Stomach (tissue), 9 donors: ENCODE measurements around the gene TPSB2. TPM values are rescaled to one million over a fixed set of nuclear protein-coding genes. Genes with fewer than 3 reads are reported as not detected.
"Not testable (repeated sequence)": the region's sequence is repeated elsewhere in the genome, so short reads cannot be mapped to it uniquely, and the experiment has no call there.

Experiments used
- DNase-seq, 2 donors: peaks; one replicate each; pipeline versions ENCODE4 v3.0.0 to v3.0.0-alpha.2; 2013 to 2019
- H3K27ac ChIP-seq, 5 donors: fragments of 200-600 bp in 4 of 5; sonication (generic) in 4 of 5; one replicate each; pipeline ENCODE4 v1.5.1; 2013 to 2019; ENCODE audit warnings: mild to moderate bottlenecking in 1 of 5, moderate library complexity in 1 of 5
- H3K27me3 ChIP-seq, 3 donors: fragments of 200-600 bp; sonication (generic); one replicate each; pipeline ENCODE4 v1.5.1; 2017 to 2019; ENCODE audit warnings: mixed run types in 1 of 3
- H3K36me3 ChIP-seq, 4 donors: fragments of 200-600 bp; sonication (generic); 1 replicate in 3 of 4; 2 replicates in 1 of 4; pipeline ENCODE4 v1.5.1; 2016 to 2019
- H3K4me1 ChIP-seq, 4 donors: fragments of 200-600 bp; sonication (generic); one replicate each; pipeline ENCODE4 v1.5.1; 2016 to 2019
- H3K4me3 ChIP-seq, 4 donors: fragments of 200-600 bp; sonication (generic) in 3 of 4; one replicate each; pipeline ENCODE4 v1.5.1; 2016 to 2019; ENCODE audit warnings: mild to moderate bottlenecking in 1 of 4
- H3K9me3 ChIP-seq, 4 donors: fragments of 200-600 bp; sonication (generic); one replicate each; pipeline ENCODE4 v1.5.1; 2016 to 2019
- CTCF ChIP-seq, 7 experiments: fragments of 450-650 bp in 4 of 7; fragments of 200-600 bp in 3 of 7; sonication (generic) in 3 of 7; IDR thresholded peaks; one replicate each; pipeline ENCODE4 v1.5.1; 2016 to 2019; ENCODE audit warnings: antibody characterized with exemption in 7 of 7, control low read depth in 2 of 7, mild to moderate bottlenecking in 1 of 7
- EP300 ChIP-seq: sonication (generic); formaldehyde crosslinking; IDR thresholded peaks from one replicate; pipeline ENCODE4 v1.6.1; 2017; ENCODE audit warnings: antibody characterized with exemption
- POLR2A ChIP-seq, 4 donors: fragments of 450-650 bp; IDR thresholded peaks; one replicate each; pipeline ENCODE4 v1.6.1; 2016; ENCODE audit warnings: antibody characterized with exemption in 4 of 4, control low read depth in 2 of 4, mild to moderate bottlenecking in 1 of 4, moderate library complexity in 1 of 4
- POLR2AphosphoS5 ChIP-seq, 3 donors: sonication (generic); formaldehyde crosslinking; IDR thresholded peaks; one replicate each; pipeline ENCODE4 v1.6.1; 2016; ENCODE audit warnings: antibody characterized with exemption in 3 of 3
- WGBS, 5 donors: extraction: QIAGEN DNeasy Blood & Tissue Kit in 3 of 5; methylation state at CpG; one replicate each; pipeline versions ENCODE4 v1.1.5 to v1.1.7; 2013 to 2018; 5-methylcytosine and 5-hydroxymethylcytosine counted together
- intact Hi-C: fragments of 100-400 bp; cut with DNase I; formaldehyde crosslinking; loops from one replicate; pipeline ENCODE4 v1.15.1; 2023; ENCODE audit warnings: low total_unique reads
- polyA plus RNA-seq, 3 donors: library from polyadenylated mRNA; stranded (reverse); fragments of 200-250 nt; gene quantifications; one replicate each; pipeline ENCODE4 v1.2.3, GENCODE V29; 2013
- total RNA-seq, 5 donors: library from RNA; depleted of rRNA; stranded (reverse); fragments of >200 nt; gene quantifications; one replicate each; pipeline versions ENCODE4 v1.1.0 to v1.2.3, GENCODE V29; 2014 to 2016
- donor health status: healthy with polysubstance abuse.
- donor health status: Bipolar disorder and iron deficiency.
- donor health status: healthy.

Gene TPSB2
- total and polyA plus RNA-seq, 8 donors: 1.8 to 164 (median 47.9) TPM; not detected in 1

DNA sequence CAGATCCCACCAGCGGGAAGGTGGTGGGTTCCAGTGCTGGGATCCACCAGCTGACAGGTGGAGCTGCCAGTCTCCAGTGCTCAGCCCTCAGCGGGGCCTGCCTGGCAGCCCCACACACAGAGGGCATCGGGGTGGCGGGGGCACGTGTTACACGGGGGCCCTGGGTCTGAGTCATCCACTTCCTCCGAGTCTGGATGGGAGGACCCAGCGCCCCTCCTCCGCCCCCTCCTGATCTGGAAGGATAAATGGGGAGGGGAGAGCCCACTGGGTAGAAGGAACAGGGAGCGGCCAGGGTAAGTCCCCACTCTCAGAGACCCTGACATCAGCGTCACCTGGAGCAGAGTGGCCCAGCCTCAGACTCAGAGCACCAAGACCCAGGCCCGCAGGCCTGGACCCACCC, 10.5 kb upstream of the TPSB2 start, which contains the start of gene TPSAB1:
Gene TPSAB1, plus strand, starts transcription at position 270 of the 400 bp plus-strand sequence. CDS start 234 bp downstream, outside the sequence.
- H3K36me3 ChIP-seq, H3K27ac ChIP-seq, H3K4me3 ChIP-seq, H3K9me3 ChIP-seq, intact Hi-C loops, DNase-seq: not testable (repeated sequence)
- H3K27me3 ChIP-seq: peaks cover 0 to 25% (median 0%) of the 10 kb centered on the region in 3 donors
- 48 to 100% (median 68%) methylated on average over 2 to 6 of the region's 12 CpGs; no CpG with 5 or more reads in 1 of the 5 donors for WGBS, 5 donors
- H3K4me1 ChIP-seq: peaks cover 0 to 17% (median 7%) of the 10 kb centered on the region in 4 donors

GRCh38 chr16:1239575-1239974, 9.6 kb upstream of the TPSB2 start:
- H3K36me3 ChIP-seq, H3K27ac ChIP-seq, H3K4me3 ChIP-seq, H3K9me3 ChIP-seq, intact Hi-C loops, DNase-seq: not testable (repeated sequence)
- WGBS, 5 donors: 88 to 94% (median 90%) methylated on average over 6 to 8 of the region's 9 CpGs
- H3K27me3 ChIP-seq: peaks cover 0 to 16% (median 0%) of the 10 kb centered on the region in 3 donors
- peaks cover 0 to 12% (median 5%) of the 10 kb centered on the region in 4 donors for H3K4me1 ChIP-seq

DNA sequence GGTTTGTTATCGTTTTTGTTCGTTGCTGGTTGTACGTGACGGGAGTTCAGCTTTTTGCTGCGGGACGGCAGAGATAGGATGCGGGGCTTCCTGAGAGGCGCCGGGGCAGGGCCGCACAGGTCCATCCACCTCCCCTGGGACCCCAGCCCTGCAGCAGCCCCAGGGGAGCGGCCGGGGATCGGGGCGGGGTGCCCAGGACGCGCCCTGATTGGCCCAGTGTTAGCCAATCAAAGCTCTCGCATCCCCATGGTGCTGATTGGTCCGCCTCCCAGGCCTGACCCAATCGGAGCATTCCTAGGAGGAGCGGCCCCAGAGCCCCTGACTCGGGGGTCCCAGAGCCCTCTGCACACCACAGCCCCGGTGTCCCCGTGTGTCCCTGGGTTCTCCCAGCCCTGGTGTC, 8.9 kb upstream of the TPSB2 start:
- WGBS, 5 donors: 62 to 75% (median 71%) methylated on average over 7 to 20 of the region's 23 CpGs
- H3K27ac ChIP-seq, H3K36me3 ChIP-seq, H3K4me1 ChIP-seq, intact Hi-C loops, H3K9me3 ChIP-seq, H3K4me3 ChIP-seq, DNase-seq, H3K27me3 ChIP-seq: not testable (repeated sequence)

DNA sequence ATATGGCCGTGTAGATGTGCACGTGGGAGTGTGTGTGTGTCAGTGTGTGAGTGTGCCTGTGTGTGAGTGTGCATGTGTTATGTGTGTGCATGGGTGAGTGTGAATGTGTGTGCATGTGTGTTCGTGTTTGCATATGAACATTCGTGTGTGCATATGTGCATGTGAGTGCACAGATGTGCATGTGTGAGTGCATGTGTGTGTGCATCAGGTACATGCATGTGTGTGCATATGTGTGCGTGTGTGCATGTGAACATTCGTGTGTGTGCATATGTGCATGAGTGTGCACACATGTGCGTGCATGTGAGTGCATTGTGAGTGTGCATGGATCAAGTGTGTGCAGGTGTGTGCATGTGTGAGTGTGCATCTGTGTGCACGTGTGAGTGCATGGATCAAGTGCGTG, 8.0 kb upstream of the TPSB2 start:
- WGBS, 5 donors: 79 to 84% (median 82%) methylated on average over 9 of the region's 9 CpGs
- intact Hi-C loops: no loop called here

DNA sequence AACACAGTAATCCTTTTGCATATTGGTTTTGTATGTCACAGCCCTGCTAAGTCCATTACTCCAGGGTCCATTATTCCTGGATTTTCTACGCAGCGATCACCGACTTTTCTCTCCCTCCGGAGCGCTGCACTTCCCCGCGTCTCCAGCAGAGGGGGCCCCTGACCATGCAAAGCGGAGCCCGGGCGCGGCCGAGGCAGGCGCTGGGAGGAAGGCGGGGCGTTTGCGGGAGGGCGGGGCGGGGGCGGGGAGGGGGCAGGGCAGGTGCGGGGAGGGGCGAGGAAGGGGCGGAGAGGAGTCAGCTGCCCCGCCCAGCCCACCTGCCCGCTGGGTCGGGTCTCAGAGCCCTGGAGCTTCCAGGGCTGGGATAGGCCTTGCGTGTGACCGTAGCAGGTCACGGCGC, 6.7 kb upstream of the TPSB2 start:
- H3K9me3 ChIP-seq, H3K4me3 ChIP-seq, DNase-seq, intact Hi-C loops, H3K4me1 ChIP-seq, H3K36me3 ChIP-seq, H3K27me3 ChIP-seq, H3K27ac ChIP-seq: not testable (repeated sequence)
- no CpG with 5 or more reads among the region's 29 CpGs for WGBS, 5 donors

More for the DNA sequence above, 8.0 kb upstream of the TPSB2 start:
- DNase-seq: no peak
- no peak overlapping the region for H3K27ac ChIP-seq
- H3K36me3 ChIP-seq: no peaks in the 10 kb centered on the region
- TF ChIP-seq EP300 (no peak), POLR2AphosphoS5 (IDR thresholded peaks at IDR 0.05) (no peak), CTCF (IDR thresholded peaks at IDR 0.05) (no peak), POLR2A (IDR thresholded peaks at IDR 0.05) (no peak)
- H3K27me3 ChIP-seq: peaks cover 0 to 7% (median 0%) of the 10 kb centered on the region in 3 donors
- no peak overlapping the region for H3K4me3 ChIP-seq
- H3K9me3 ChIP-seq: no peaks in the 10 kb centered on the region
- H3K4me1 ChIP-seq: no peaks in the 10 kb centered on the region

DNA sequence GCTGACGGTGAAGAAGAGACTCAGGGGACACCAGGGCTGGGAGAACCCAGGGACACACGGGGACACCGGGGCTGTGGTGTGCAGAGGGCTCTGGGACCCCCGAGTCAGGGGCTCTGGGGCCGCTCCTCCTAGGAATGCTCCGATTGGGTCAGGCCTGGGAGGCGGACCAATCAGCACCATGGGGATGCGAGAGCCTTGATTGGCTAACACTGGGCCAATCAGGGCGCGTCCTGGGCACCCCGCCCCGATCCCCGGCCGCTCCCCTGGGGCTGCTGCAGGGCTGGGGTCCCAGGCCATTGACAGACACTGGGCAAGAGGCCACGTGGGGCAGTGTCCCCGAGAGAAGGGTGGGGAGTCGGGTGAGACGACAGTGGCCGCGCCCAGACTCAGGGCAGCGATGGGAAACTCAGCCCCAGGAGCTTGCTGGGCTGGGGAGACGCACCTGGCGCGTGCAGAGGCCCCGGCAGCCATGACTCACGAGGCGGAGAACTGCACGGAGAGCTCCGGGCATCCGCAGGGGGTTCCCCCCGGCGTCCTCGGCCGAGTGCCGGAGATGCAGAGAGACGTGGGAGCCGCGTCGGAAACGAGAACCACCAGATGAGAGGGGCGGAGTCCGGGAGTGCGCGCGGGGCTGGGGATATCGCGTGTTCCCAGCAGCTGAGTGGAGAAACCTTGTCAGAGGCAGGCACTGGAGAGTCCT, 2.2 kb upstream of the TPSB2 start:
- H3K9me3 ChIP-seq, H3K4me3 ChIP-seq, H3K4me1 ChIP-seq, intact Hi-C loops, DNase-seq, H3K36me3 ChIP-seq, H3K27ac ChIP-seq: not testable (repeated sequence)
- H3K27me3 ChIP-seq: peaks cover 0 to 10% (median 0%) of the 10 kb centered on the region in 3 donors
- WGBS, 5 donors: no CpG with 5 or more reads among the region's 47 CpGs

DNA sequence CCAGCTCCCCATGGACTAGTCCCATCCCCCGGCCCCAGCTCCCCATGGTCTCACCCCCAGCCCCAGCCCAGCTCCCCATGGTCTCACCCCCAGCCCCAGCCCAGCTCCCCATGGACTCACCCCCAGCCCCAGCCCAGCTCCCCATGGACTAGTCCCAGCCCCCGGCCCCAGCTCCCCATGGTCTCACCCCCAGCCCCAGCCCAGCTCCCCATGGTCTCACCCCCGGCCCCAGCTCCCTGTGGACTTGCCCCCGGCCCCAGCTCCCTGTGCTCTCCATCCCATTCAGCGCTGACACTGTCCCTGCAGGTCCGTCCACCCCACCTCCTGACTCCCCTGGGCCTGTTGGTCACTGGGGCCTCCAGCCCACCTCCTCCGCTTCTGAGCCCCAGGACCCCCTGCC, 1.3 kb upstream of the TPSB2 start:
- H3K4me3 ChIP-seq, intact Hi-C loops, H3K27ac ChIP-seq, DNase-seq, H3K36me3 ChIP-seq, H3K9me3 ChIP-seq, H3K4me1 ChIP-seq: not testable (repeated sequence)
- WGBS, 5 donors: 67 to 92% (median 86%) methylated on average over 1 to 6 of the region's 7 CpGs
- H3K27me3 ChIP-seq: peaks cover 0 to 10% (median 0%) of the 10 kb centered on the region in 3 donors

DNA sequence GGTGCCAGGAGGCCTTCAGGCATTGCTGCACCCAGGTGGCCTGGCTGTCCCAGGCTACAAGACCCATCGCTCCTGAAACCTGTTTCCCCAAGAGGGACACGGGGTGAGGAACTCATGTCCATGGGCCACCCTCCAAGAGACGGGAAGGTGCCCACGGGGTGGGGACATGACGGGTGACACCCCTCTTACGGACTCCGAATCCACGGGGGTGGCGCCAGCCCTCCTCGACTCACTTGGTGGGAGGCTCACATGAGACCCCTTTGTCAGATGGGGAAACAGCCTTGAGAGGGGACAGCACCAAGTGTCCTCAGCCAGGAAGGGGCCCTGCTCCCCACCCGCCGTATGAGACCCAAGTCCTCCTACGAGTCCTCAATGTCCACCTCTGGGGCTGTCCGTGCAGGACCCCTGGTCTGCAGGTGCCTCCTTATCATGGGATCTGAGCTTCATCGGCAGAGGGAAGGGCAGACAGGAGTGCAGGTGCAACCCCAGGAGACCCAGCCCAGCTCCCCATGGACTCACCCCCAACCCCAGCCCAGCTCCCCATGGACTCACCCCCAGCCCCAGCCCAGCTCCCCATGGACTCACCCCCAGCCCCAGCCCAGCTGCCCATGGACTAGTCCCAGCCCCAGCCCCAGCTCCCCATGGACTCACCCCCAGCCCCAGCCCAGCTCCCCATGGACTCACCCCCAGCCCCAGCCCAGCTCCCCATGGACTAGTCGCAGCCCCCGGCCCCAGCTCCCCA, 658 bp upstream of the TPSB2 start:
- H3K27me3 ChIP-seq: peaks cover 0 to 10% (median 0%) of the 10 kb centered on the region in 3 donors
- H3K27ac ChIP-seq, DNase-seq, H3K9me3 ChIP-seq, H3K4me3 ChIP-seq, intact Hi-C loops, H3K36me3 ChIP-seq: not testable (repeated sequence)
- 79 to 87% (median 82%) methylated on average over 12 to 17 of the region's 17 CpGs for WGBS, 5 donors
- peaks cover 5 to 14% (median 7%) of the 10 kb centered on the region in 4 donors for H3K4me1 ChIP-seq

DNA sequence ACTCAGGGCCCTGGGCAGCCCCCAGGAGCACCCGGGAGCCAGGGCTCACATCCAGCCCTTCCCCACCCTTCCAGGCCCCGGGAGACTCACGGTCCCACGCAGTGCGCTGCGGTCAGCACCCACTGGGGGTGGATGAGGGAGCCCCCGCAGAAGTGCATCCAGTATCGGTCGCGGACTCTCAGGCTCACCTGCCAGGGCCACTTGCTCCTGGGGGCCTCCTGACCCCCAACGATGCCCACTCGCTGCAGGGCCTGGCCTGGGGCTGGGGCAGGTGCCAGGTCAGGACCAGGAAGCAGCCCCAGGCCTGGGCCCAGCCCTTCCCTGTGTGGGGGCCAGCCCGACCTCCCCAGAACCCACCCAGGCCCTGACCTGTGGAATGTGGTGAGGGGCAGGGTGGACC, 508 bp downstream of the TPSB2 start:
- H3K36me3 ChIP-seq, H3K9me3 ChIP-seq, intact Hi-C loops, H3K27ac ChIP-seq, DNase-seq, H3K4me3 ChIP-seq: not testable (repeated sequence)
- peaks cover 0 to 10% (median 0%) of the 10 kb centered on the region in 3 donors for H3K27me3 ChIP-seq
- peaks cover 11 to 23% (median 18%) of the 10 kb centered on the region in 4 donors for H3K4me1 ChIP-seq
- 84 to 87% (median 87%) methylated on average over 6 to 11 of the region's 13 CpGs; no CpG with 5 or more reads in 2 of the 5 donors for WGBS, 5 donors

DNA sequence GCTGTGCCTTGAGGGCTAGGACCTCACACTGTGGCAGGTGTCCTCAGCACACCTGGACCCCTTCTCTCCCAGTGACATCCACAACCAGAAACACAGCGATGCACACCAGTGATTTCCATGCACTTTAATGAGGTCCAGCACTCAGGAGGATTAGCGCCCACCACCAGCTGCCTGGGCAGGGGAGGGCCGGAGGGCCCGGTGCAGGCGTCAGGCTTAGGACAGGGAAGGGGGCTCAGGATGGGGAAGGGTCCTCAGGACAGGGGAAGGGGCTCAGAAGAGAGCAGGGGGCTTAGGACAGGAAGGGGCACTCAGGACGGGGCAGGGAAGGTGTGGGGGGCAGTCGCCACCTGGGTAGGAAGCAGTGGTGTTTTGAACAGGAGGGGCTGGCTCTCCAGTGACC, 1.8 kb downstream of the TPSB2 start:
- H3K9me3 ChIP-seq, intact Hi-C loops, DNase-seq, H3K27ac ChIP-seq, H3K4me3 ChIP-seq, H3K36me3 ChIP-seq: not testable (repeated sequence)
- 48 to 78% (median 71%) methylated on average over 5 to 7 of the region's 7 CpGs for WGBS, 5 donors
- H3K4me1 ChIP-seq: peaks cover 11 to 26% (median 20%) of the 10 kb centered on the region in 4 donors
- peaks cover 0 to 10% (median 0%) of the 10 kb centered on the region in 3 donors for H3K27me3 ChIP-seq
